WTC11 (cell line): ENCODE results near the gene ACOX3. TPM values are rescaled to one million over a fixed set of nuclear protein-coding genes. Genes with fewer than 3 reads are reported as not detected.

Source experiments
- ATAC-seq: fragments of 200-7000 bp; cut with Tn5 transposase; 2 replicates; pipeline ENCODE4 v1.10.0; 2021; ENCODE audit warnings: mild to moderate bottlenecking, moderate library complexity
- CTCF ChIA-PET: fragments of 300-600 bp; sonication (Branson Sonifier 250); formaldehyde crosslinking; loops from one replicate; lab custom pipeline; 2021; ENCODE audit warnings: antibody characterized with exemption; lab: Charles Lee
- POLR2A ChIA-PET: fragments of 350-600 bp; sonication (Branson Sonifier 250); formaldehyde crosslinking; loops from one replicate; lab custom pipeline; 2021; ENCODE audit warnings: antibody characterized with exemption; lab: Charles Lee
- DNase-seq: peaks from one replicate; pipeline ENCODE4 v3.0.0; 2021; ENCODE audit warnings: low spot score
- H3K27ac Mint-ChIP-seq: 2 replicates; pipeline ENCODE4 v1.8.0; 2021; ENCODE audit warnings: mixed read lengths
- H3K27me3 Mint-ChIP-seq: 2 replicates; pipeline ENCODE4 v1.8.0; 2021; ENCODE audit warnings: low read depth, mild to moderate bottlenecking, moderate library complexity, mixed read lengths
- H3K36me3 Mint-ChIP-seq: 2 replicates; pipeline ENCODE4 v1.8.0; 2021; ENCODE audit warnings: mixed read lengths
- H3K4me1 Mint-ChIP-seq: 2 replicates; pipeline ENCODE4 v1.8.0; 2022; ENCODE audit warnings: mixed read lengths
- H3K4me3 Mint-ChIP-seq: 2 replicates; pipeline ENCODE4 v1.8.0; 2021; ENCODE audit warnings: mild to moderate bottlenecking, moderate library complexity, mixed read lengths
- H3K9me3 Mint-ChIP-seq: 2 replicates; pipeline ENCODE4 v1.8.0; 2021; ENCODE audit warnings: mixed read lengths
- ATF3 ChIP-seq: sonication (generic); formaldehyde crosslinking; conservative IDR thresholded peaks from 2 replicates; pipeline ENCODE4 v1.8.1; 2022; ENCODE audit warnings: mild to moderate bottlenecking, missing genetic modification reagents
- CREB1 ChIP-seq: sonication (generic); formaldehyde crosslinking; IDR thresholded peaks from 2 replicates; pipeline ENCODE4 v1.8.0; 2023; ENCODE audit warnings: mild to moderate bottlenecking, missing genetic modification reagents
- CREM ChIP-seq: sonication (generic); formaldehyde crosslinking; IDR thresholded peaks from 2 replicates; pipeline ENCODE4 v1.8.1; 2022; ENCODE audit warnings: mild to moderate bottlenecking, missing genetic modification reagents, moderate library complexity
- FOXP4 ChIP-seq: sonication (generic); formaldehyde crosslinking; IDR thresholded peaks from 2 replicates; pipeline ENCODE4 v1.8.0; 2022; ENCODE audit warnings: mild to moderate bottlenecking, missing genetic modification reagents
- HMGA2 ChIP-seq: fragments of 250-450 bp; sonication (Bioruptor Pico); IDR thresholded peaks from 2 replicates; pipeline ENCODE4 v1.4.0; 2021; ENCODE audit warnings: mild to moderate bottlenecking, moderate library complexity
- JUN ChIP-seq: sonication (generic); formaldehyde crosslinking; IDR thresholded peaks from 2 replicates; pipeline ENCODE4 v1.8.0; 2023; ENCODE audit warnings: mild to moderate bottlenecking, missing genetic modification reagents
- MXD4 ChIP-seq: fragments of 250-450 bp; sonication (Bioruptor Pico); IDR thresholded peaks from 2 replicates; pipeline ENCODE4 v1.8.0; 2021; ENCODE audit warnings: mild to moderate bottlenecking, moderate library complexity, borderline replicate concordance
- NR2C2 ChIP-seq: sonication (generic); formaldehyde crosslinking; IDR thresholded peaks from 2 replicates; pipeline ENCODE4 v1.8.0; 2022; ENCODE audit warnings: mild to moderate bottlenecking, missing genetic modification reagents
- SMAD4 ChIP-seq: sonication (generic); formaldehyde crosslinking; IDR thresholded peaks from 2 replicates; pipeline ENCODE4 v1.8.0; 2022; ENCODE audit warnings: mild to moderate bottlenecking, missing genetic modification reagents
- TEAD1 ChIP-seq: sonication (generic); formaldehyde crosslinking; IDR thresholded peaks from 2 replicates; pipeline ENCODE4 v1.8.0; 2022; ENCODE audit warnings: mild to moderate bottlenecking, missing genetic modification reagents
- ZNF121 ChIP-seq: sonication (generic); formaldehyde crosslinking; IDR thresholded peaks from 2 replicates; pipeline ENCODE4 v1.8.0; 2023; ENCODE audit warnings: missing genetic modification reagents
- ZNF423 ChIP-seq: fragments of 250-450 bp; sonication (Bioruptor Pico); IDR thresholded peaks from 2 replicates; pipeline ENCODE4 v2.1.2; 2022; ENCODE audit warnings: mild to moderate bottlenecking, moderate library complexity
- total RNA-seq: library from RNA; stranded (reverse); gene quantifications from 3 replicates; pipeline ENCODE4 v1.2.3, GENCODE V29; 2021
- TF ChIP-seq, protein P1 (sequence below): fragments of 250-450 bp; sonication (Bioruptor Pico); conservative IDR thresholded peaks from 2 replicates; pipeline ENCODE4 v1.9.0; 2021; ENCODE audit warnings: mild to moderate bottlenecking
- TF ChIP-seq, protein P2 (sequence below): fragments of 250-450 bp; sonication (Bioruptor Pico); IDR thresholded peaks from 2 replicates; pipeline ENCODE4 v1.9.0; 2021; ENCODE audit warnings: mild to moderate bottlenecking, borderline replicate concordance
- TF ChIP-seq, protein P3 (sequence below): sonication (generic); formaldehyde crosslinking; IDR thresholded peaks from 2 replicates; pipeline ENCODE4 v1.8.0; 2023; ENCODE audit warnings: missing genetic modification reagents, mild to moderate bottlenecking, borderline replicate concordance
- TF ChIP-seq, protein P4 (sequence below): sonication (generic); formaldehyde crosslinking; IDR thresholded peaks from 2 replicates; pipeline ENCODE4 v1.8.1; 2022; ENCODE audit warnings: low read depth, missing genetic modification reagents, borderline replicate concordance

Gene ACOX3
- total RNA-seq, 1 experiment from 2014 or later = 10.7 TPM

GRCh38 chr4:8323947-8324555, 116.5 kb downstream of the ACOX3 start:
- TF ChIP-seq JUN (no peak), CREM (CRISPR knock-in tag) (no peak), NR2C2 (CRISPR knock-in tag) (no peak), ZNF423 (no peak), ATF3 (CRISPR knock-in tag) (no peak), FOXP4 (CRISPR knock-in tag) (no peak), HMGA2 (no peak), SMAD4 (no peak), TEAD1 (CRISPR knock-in tag) (no peak), MXD4 (CRISPR knock-in tag) (no peak), CREB1 (no peak), ZNF121 (CRISPR knock-in tag) (no peak)
- TF ChIP-seq, protein P1, sequence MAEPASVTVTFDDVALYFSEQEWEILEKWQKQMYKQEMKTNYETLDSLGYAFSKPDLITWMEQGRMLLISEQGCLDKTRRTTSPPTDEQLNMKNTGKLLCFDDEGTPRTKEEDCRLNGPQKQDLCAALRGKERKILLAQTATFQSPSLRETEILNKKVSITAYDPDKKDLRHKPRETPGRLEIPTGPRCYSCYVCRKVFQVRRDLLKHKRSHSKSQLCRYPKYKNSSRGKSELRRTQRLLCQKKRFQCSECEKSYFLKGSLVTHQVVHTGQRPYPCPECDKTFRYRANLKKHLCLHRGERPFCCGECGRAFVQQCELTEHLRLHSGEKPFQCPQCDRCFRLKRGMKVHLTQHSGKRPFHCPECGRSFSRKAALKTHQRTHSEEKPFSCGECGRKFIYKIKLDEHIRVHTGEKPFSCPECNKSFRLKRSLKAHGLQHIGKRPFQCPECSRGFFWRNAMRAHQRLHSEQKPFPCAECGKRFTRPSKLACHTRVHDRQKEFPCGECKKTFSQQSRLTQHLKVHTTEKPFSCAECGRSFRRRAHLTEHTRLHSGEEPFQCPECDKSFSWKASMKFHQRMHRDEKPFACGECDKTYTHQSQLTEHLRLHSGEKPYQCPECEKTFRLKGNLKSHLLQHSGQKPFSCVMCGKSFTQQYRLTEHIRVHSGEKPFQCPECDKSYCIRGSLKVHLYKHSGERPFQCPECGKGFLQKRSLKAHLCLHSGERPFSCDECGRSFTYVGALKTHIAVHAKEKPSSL = no peak
- TF ChIP-seq, protein P2, sequence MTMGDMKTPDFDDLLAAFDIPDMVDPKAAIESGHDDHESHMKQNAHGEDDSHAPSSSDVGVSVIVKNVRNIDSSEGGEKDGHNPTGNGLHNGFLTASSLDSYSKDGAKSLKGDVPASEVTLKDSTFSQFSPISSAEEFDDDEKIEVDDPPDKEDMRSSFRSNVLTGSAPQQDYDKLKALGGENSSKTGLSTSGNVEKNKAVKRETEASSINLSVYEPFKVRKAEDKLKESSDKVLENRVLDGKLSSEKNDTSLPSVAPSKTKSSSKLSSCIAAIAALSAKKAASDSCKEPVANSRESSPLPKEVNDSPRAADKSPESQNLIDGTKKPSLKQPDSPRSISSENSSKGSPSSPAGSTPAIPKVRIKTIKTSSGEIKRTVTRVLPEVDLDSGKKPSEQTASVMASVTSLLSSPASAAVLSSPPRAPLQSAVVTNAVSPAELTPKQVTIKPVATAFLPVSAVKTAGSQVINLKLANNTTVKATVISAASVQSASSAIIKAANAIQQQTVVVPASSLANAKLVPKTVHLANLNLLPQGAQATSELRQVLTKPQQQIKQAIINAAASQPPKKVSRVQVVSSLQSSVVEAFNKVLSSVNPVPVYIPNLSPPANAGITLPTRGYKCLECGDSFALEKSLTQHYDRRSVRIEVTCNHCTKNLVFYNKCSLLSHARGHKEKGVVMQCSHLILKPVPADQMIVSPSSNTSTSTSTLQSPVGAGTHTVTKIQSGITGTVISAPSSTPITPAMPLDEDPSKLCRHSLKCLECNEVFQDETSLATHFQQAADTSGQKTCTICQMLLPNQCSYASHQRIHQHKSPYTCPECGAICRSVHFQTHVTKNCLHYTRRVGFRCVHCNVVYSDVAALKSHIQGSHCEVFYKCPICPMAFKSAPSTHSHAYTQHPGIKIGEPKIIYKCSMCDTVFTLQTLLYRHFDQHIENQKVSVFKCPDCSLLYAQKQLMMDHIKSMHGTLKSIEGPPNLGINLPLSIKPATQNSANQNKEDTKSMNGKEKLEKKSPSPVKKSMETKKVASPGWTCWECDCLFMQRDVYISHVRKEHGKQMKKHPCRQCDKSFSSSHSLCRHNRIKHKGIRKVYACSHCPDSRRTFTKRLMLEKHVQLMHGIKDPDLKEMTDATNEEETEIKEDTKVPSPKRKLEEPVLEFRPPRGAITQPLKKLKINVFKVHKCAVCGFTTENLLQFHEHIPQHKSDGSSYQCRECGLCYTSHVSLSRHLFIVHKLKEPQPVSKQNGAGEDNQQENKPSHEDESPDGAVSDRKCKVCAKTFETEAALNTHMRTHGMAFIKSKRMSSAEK (CRISPR knock-in tag) = no peak
- TF ChIP-seq, protein P3, sequence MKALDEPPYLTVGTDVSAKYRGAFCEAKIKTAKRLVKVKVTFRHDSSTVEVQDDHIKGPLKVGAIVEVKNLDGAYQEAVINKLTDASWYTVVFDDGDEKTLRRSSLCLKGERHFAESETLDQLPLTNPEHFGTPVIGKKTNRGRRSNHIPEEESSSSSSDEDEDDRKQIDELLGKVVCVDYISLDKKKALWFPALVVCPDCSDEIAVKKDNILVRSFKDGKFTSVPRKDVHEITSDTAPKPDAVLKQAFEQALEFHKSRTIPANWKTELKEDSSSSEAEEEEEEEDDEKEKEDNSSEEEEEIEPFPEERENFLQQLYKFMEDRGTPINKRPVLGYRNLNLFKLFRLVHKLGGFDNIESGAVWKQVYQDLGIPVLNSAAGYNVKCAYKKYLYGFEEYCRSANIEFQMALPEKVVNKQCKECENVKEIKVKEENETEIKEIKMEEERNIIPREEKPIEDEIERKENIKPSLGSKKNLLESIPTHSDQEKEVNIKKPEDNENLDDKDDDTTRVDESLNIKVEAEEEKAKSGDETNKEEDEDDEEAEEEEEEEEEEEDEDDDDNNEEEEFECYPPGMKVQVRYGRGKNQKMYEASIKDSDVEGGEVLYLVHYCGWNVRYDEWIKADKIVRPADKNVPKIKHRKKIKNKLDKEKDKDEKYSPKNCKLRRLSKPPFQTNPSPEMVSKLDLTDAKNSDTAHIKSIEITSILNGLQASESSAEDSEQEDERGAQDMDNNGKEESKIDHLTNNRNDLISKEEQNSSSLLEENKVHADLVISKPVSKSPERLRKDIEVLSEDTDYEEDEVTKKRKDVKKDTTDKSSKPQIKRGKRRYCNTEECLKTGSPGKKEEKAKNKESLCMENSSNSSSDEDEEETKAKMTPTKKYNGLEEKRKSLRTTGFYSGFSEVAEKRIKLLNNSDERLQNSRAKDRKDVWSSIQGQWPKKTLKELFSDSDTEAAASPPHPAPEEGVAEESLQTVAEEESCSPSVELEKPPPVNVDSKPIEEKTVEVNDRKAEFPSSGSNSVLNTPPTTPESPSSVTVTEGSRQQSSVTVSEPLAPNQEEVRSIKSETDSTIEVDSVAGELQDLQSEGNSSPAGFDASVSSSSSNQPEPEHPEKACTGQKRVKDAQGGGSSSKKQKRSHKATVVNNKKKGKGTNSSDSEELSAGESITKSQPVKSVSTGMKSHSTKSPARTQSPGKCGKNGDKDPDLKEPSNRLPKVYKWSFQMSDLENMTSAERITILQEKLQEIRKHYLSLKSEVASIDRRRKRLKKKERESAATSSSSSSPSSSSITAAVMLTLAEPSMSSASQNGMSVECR (CRISPR knock-in tag) = no peak
- TF ChIP-seq, protein P4, sequence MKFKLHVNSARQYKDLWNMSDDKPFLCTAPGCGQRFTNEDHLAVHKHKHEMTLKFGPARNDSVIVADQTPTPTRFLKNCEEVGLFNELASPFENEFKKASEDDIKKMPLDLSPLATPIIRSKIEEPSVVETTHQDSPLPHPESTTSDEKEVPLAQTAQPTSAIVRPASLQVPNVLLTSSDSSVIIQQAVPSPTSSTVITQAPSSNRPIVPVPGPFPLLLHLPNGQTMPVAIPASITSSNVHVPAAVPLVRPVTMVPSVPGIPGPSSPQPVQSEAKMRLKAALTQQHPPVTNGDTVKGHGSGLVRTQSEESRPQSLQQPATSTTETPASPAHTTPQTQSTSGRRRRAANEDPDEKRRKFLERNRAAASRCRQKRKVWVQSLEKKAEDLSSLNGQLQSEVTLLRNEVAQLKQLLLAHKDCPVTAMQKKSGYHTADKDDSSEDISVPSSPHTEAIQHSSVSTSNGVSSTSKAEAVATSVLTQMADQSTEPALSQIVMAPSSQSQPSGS = no peak
- H3K36me3 Mint-ChIP-seq = 0 out of 2 replicates have a peak, but pooled peaks cover 2% of the 10 kb centered on the region
- peaks cover 8% of the 10 kb centered on the region for H3K9me3 Mint-ChIP-seq
- ChIA-PET CTCF (interaction anchor here (1.4 kb wide), 1 partner anchor 15 kb away, joined by 3 read pairs; no protein-coding TSS in a partner anchor), POLR2A (no interaction called here)
- H3K4me1 Mint-ChIP-seq = no peaks in the 10 kb centered on the region
- H3K27ac Mint-ChIP-seq = no peak overlapping the region
- DNase-seq (no peak), ATAC-seq (no peak)
- H3K27me3 Mint-ChIP-seq = no peaks in the 10 kb centered on the region
- H3K4me3 Mint-ChIP-seq = no peak overlapping the region
